ENCODE results near the gene TF.

The TF gene

DNA sequence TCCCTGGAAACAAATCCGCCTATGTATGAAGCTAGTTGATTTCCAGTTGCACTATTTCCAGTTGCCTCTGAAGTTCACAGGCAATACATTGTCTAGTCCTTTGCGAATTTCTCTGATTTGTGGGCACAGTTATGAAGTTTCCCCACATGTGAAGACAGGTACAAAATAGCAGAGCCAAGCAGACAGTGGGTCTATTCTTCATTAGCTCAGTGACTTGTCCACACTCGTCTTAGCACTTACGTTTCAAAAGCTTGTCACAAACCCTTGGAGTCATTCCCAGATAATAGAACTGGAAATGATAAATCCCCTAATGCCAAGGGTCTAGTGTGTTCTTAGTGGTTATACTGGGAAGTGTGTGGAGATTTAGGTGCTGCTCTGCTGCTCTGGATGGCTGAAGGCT, 73.9 kb downstream of the TF start:
- no peak for DNase-seq

DNA sequence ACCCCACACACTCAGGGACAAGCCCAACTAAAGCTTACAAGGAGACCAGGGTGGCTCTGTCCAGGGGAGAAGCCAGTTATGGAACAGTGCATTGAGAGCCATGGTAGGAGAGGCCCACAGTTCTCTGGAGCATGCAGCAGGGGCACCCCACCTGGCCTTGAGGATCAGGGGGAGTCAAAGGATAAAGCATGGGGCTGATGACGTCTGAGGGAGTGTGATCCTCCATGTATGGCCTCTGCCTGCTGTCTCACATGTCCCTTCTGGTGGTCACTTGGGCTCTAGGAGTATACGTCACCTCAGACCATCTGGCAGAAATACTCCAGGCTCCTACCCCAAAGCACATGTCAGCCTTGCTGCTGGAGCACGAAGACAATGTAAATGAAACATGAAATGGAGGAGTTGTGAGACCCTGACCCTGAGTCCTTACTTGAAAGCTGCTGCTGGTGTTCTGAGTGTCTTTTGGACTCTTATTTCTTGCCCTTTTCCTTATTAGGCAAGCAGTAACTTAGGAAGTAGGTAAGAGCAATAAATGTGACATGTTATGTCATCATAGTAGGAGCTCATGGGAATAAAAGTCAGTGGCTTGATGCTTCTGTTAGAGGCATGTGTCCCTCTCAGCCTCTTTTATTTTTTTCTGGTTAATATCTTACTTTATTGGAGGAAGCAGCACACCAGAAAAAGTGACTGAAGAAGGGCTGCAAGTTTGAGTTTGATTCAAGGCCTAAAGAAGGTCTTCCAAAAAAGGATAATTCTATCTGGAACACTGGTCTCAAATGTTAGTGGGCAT, 74.9 kb downstream of the TF start:
- DNase-seq = no peak

DNA sequence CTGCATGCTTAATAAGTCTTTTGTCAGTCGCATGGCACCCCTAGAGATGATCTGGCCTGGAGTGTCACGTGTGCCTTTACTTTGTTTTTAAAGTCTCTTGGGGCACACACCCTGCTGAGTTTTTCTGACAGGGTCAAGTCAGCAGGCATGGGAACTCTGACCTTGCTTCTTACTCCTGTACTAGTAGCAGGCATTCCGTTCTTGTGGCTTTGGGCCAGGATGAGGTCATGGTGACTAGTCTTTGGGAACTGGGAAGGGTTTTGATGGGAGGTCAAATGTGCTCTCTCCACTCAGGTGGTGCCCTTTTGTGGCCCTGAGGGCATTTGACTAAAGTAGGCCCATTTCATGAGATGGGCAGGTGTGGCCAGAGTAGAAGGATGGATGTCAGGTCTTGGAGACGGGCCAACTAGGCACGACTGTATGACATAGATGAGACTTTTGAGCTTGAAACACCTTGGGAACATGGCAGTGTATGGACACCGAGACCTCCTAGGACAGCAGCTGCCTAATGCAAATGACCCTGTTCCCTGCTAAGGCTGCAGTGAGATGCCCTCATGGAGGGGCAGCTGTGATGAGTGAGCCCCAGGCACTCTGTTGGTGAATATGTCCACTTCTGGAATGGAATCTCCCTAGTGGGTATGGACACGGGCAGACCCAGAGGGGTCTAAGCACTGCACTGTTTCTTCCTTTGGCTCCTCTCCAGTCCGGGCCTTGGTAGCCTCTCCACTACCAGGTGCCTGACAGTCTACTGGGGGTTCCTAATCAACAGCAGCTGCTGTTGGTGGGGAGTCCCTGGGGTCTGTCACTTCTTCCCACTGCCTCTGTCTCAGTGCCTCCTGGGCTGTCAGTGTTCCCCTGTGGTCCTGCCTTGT, 75.8 kb downstream of the TF start:
- peak; percentile 13 for DNase-seq

DNA sequence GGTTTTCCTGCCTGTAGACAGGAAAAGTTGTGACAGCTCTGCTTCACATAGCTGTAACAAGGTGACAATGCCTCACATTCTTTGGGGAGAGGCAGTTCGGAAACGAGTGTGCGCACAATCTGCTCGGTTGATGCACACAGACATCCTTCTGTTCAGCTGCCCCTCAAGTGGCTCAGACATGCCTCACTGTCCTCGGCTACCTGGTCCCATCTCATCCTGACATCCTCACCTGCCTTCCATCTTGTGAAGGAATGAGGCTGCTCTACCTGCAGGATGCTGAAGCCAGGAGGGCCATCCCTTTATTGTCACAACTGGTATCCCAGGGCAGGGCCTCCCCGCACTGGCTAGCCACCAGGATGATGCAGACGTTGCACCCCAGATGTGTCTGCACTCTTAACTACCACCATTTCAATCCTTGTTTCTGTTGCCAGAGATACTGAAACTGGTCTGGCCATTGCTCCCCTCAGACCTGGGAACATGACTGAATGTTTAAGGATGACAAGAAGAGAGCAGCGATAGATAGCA, 78.8 kb downstream of the TF start:
- no peak for DNase-seq

DNA sequence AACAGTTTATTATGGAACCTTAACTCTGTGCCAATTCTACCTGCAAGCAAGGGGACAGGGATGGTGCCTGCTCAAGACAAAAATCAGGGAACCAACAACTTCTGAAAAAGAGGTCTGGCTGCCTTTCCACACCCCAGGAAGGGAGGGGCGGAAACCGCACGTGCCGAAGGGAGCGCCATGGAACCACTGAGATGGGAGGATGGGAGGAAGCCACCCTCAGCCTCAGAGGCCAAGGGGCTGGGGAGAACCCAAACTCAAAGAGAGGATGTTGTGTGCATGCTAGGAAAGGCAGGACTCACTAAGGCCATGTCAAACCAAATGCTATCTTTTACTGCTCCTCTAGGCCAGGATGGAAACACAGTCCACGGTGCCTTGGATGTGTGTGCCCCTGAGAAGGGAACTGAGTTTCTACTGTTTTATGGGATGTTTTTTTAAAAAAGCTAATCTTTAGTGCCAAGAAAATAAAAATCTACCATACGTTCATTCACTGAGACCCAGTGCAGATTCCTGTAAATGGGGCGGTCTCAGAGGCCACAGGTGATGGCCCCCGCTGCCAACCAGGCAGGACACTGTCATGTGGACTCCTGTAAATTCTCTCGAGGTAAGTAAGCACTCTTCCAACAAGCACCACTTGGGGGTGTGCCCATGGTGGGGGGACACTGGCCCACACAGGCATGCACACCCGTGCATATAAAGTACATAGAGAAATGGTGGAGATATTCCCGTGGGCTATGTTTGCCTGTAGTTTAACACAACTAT, 80.0 kb downstream of the TF start:
- DNase-seq = no peak

DNA sequence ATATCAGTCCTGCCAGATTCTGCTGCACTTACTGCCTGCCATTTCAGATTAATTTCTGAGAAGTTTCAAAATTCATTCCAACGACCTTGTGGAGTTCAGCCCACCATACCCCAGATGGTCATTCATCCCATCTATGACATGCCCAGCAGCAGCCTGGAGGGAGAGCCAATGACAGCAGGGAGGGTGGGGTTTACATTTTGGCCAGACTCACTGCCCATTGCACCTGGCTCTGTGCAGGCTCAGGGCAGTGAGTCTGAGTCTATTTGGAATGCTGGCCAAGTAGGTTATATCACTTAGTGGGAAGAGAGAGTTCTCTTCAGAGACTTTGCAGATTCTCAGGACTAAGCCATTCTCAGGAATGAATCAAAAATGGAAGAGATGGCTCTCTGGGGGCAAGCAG, 80.9 kb downstream of the TF start:
- no peak for DNase-seq

DNA sequence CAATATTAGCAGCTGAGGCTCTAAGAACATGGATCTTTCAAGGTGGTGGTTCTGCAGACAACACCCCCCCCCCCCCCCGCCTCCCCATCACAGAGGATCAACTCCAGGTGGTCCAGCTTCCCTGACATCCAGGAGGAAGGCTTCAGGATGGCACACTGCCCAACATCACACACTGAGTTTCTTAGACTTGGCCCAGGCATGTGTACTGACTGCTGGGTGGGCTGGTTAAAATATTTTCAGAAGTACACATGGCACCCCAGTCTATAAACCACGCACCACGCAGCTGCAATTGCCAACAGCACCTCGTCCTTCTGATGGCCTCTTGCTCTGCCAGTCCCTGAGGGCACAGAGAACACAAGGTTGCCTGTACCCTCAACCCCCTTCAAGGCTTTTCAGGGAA, 81.5 kb downstream of the TF start:
- DNase-seq = no peak

DNA sequence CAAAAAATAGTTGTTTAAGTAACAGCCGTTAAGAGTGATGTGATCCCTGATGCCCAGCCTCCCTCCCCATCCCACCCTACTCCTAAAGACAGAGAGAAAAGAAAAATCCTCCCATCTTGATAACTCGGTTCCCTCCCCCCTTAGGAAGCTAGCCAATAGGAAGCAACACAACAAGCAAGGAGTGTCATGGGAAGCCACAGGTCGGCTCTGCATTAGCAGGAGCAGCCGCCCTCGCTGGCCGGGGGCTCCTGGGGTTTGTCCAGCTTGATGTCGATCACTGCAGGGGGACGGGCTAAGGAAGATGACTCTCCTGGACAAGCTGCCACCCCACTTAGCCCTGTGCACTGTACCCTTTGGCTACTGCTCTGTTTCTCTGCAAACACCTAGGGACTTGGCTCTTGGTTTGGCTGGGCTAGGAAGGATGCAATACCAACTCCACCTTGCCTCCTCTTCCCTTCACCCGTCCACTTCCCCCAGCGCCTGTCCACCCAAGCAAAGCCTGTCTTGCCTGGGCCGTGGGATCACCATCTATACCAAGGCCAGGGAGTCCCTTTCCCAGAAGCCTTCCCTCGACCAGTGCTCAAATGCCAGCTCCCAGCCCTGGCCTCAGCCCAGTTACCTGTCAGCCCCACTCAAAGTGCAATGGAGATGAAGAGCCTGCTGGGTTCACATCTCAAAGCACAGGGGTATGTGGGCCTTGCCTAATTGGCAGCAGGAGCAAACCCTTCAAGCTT, 82.5 kb downstream of the TF start:
- DNase-seq = no peak

DNA sequence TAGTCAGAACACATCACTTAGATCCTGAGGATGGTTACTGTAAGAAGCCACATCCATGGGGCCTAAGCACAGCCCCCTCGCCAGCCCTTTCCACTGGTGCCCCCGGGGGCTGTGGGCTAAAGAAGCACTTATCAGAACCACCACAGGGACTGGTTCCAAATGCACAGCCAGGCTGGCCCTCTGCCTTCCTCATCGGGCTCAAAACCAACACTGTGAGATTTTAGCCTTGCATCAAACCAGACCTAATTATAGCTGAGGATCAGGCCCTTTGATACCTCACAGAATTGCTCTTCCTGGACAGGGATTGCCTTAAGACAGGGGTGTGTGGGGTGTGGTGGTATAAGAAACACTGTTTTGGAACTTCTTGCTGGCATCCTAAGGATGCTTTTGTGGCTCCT, 83.1 kb downstream of the TF start:
- DNase-seq = no peak

DNA sequence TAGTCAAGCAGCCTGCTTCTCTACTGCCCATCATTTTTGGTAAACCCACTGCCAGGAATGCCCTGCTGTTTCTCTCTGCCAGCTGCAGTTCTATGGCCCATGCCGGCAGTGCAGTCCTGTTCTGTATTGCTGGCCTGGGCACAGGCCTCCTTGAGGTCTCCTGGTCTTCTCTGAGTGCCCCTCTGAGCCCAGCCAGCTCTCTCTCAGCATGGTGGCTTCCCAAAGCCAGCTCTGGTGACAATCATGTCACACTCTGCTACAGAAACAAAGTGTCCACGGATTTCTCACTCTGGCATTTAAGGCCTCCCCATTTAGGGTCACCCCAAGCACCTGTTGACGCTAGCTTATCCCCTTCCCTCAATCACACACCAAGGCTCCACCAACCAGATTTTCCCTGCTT, 83.9 kb downstream of the TF start:
- DNase-seq = no peak

DNA sequence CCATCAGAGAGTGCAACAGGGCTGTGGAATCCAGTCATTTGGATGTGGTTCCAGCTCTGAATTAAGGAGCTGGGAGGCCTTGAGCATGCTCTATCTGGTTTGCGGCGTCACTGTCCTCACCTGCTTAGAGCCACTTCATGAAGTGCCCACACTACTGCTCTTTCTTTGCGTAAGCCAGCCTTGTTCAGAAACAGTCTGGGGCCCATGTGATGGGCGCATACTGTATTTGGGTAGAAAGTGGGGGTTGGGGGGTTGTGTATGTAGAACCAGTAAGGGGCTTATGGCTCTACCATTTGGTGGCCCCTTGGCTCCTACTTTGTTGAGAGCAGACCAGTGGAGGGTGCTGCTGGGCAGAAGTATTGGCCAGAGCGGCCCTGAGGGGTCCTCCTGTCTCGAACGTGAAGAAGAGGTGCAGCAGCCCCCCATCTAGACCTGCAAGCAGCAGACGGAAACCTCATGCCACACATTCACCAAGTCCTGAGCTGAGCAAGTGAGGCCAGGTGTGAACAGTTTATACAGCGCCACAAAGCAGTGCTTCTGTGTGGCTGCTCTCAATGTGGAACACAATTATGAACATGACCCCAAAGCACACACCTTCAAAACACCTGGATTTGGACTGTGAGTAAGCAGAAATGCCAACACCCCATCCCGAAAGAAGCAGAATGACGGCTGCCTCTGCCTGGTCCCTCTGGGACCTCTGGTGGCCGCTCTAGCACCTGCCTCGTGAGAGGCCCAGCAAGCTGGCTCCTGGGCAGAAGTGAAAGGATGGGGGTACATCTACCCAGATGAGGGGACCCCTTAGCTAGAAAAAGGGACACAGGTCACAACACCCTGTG, 86.0 kb downstream of the TF start:
- DNase-seq = no peak

DNA sequence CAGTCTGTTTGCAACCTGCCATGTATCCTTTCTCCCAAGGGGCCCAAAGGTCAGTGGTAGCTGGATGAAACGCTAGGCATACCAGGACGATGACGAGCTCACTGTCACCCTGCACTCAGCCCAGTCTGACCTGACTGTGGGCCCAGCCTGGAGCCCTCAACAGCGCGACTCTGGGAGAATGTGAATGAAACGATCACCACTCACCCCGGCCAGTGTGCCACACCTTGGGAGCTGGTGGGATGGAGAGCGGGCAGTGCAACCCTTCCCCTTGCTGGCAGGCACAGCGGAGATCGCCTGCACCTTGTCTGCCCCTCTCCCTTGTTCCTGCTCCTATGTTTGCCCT, 86.6 kb downstream of the TF start:
- no peak for DNase-seq

DNA sequence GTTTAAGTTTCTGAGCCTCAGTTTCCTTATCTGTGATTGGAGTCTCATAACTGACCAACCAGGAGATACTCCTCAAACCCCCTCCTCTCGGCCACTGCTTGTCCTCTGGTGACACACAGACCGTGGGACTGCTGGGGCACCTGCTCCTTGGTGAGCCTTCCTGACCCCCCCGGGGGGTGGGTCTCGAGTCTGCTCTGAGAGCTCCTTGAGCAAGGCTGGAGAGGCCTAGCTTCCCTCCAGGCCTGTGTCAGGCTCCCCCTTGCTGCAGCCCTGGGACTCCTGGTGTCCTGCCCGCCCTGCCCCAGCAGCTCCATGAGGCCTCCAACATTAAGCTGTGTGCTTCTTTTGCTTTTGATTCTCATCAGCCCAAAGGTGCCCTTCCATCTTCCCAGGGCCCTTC, 87.1 kb downstream of the TF start:
- DNase-seq = no peak

DNA sequence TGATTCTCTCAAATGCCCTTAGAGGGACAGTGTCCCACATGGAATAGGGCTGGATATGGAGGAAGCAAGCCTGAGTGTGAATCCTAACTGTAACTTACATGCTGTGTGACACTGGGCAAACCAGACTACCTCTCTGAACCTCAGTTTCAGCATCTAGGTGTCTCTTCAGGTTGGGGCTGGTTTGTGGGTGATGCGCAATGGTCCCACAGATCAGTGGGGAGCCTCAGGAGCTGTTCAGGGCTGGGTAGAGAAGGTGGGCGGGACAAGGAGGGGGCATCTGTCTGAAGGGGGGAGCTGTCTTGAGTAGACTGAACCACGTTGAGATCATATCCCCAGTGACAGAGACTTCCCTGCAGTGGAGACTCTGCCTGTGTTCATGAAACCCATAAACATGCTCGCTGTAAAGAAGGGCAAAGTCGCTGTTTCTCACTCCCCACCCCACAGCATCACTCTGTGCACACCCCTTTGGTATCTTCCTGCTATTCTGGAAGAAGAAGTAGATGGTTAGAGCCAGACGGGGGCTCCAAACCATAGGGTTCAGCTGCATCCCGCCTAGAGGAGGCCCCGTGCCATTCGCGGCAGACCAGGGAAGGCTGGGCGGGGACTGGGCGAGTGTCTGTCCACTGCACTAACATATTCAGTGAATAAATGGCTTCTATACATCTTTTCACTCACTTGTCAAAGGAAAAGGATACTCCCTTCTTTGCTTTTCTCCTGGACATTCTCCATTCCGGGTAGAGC, 87.9 kb downstream of the TF start:
- no peak for DNase-seq

DNA sequence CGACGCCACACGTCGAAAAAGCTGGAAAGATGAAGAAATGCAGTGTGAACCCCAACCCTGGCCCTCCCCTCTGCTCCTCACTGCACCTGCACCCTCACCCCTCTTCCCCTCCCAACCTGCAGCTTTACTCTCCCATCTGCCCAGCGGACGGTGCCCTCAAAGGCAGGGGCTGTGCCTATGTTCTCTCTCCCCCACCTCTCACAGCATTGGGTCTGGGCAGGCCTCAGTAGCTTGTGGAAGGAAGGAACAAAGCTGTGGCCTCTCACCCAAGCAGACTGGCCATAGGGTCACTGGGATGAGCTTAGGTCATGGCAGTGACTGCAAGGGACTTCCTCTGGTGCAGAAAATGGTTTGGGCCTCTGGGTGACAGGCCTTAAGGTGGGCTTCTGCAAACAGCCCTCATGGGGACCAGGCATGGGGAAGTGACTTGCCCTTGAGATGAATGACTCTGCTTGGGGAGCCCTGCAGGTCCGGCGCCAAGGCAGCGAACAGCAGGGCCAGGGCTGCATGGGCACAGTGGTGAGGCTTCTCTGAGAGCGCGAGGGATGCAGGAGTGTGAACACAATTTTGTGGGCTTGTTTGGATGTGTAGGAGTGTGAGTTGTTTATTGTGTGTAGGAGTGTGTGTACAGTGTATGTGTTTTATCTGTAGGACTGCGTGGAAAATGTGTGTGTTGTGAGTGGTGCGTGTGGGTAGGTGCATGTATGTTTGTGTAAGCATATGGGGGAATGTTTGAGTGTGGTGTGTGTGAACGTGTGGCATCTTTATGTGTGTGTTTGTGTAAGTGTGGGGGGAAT, 88.6 kb downstream of the TF start:
- no peak for DNase-seq

DNA sequence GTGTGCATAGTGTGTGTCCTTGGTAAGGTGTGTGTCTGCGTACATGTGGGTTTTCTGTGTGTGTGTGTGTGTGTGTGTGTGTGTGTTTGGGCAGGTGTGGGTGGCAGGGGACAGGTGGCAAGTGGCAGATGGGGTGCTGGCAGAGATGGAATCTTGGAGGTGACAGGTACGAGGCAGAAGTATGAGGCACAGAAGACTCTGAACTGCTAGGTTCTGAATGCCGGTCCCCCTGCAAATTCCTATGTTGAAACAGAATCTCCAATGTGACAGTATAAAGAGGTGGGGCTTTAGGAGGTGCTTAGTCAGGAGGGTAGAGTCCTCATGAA, 89.2 kb downstream of the TF start:
- DNase-seq = no peak

DNA sequence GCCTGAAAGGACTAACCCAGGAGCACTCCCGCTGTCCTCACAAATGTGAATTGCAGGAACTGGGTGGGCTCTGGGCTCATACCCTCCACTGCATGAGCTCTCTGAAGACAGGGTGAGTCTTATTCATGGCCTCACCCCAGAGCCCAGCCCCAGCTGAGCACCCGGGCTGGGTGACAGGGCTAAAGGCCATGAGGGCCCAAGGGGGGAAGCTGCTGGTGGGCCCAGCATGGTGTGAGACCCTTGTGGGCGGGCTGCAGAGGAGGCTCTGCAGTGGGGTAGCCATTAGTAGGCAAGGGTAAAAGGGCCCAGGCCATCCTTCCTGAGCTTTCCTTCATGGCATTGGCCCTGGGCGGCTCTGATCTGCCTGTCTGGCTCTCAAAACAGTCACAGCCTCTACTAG, 89.8 kb downstream of the TF start:
- no peak for DNase-seq

DNA sequence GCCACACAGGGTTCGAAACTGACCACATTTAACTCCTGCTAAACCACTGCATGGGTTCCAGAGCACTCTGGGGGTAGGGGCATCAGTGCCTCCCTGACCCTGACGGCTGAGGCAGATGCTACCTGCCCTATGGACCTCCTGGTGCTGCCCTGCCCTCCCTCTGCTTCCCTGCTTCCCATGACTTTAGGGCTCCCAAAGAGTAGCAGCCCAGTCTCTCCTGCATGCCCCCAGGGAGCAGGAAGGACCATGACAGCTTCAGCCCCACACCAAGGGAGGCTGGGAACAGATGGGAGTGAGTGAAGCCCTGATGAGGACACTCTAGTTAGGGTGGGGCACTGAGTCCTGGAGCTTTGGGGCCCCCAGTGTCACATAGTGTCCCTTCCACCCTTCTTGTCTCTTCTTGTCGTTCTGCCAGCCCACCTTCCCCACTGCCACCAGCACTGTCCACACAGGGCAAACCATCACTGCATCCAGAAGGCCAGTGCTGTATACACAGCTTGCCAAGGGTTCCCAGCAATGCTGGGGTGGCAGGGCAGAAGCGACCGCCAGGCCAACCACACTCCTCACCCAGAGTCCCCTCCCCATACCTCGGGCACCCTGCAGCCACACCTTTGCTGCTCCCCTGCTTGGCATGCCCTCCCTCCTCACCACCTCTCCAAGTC, 90.4 kb downstream of the TF start:
- DNase-seq = no peak

DNA sequence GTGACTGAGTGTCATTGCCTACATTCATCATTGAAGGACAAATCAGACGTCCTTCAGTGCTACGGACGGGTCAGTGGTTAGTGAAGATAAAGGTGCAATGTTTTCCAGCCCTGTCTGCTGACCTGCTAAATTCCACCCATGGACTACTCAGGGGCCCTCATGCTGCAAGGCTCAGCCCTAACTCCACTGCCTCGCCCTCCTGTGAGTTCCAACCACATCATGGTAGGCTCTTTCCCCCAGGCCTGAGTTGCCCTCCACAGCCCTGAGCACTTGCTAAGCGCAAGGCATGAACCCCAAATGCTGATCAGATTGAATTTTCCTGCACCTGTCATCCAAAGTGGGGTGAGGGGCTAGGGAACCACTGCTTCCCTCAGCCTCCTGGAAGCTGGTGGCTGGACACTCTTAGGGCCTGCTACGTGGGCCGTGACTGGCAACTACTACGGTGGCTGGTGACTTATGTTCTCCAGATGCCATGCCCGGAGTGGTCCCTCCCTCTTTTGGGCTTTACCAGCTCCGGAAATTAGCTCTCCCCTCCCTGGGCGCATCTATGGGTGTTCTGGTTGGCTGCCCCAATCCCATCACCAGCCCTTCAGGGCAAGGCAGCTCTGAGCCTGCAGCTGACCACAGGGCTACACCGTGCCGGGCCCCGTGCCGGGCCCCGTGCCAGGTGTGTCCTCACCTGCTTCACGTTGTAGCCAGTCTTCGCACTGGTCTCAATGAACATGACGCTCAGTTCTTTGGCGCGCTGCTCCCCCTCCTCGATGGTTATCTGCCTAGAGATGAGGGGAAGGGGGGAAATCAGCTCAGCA, 91.5 kb downstream of the TF start:
- no peak for DNase-seq

Data from midbrain (tissue), 1 donor.